Measurements from ENCODE around the gene SZRD1.

Gene SZRD1

DNA sequence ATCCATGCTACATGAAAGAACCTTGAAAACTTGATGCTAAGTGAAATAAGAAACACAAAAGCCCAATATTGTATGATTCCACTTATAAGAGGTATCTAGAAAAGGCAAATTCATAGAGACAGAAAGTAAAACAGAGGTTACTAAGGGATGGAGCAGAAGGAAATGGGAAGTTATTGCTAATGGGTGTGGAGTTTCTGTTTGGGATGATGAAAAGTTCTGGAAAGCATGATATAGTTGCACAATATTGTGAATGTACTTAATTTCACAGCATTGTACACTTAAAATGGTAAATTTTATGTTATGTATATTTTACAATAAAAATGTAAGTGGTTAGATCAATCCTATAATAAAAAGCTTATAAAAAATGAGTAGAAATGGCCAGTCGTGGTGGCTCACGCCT, 71.9 kb downstream of the SZRD1 start:
- Histone ChIP-seq H3K36me3 (peaks cover 10% of the 10 kb centered on the region), H3K27ac (no peak overlapping the region), H3K9me3 (no peaks in the 10 kb centered on the region), H3K4me3 (ENCODE audit: low read depth in 1 of 2, low read length in 1 of 2) (no peak overlapping the region), H3K27me3 (no peaks in the 10 kb centered on the region), H3K4me1 (ENCODE audit: control insufficient read depth in 1 of 2, insufficient read depth in 1 of 2, low read depth in 1 of 2, low read length in 1 of 2) (peaks cover 18 to 20% of the 10 kb centered on the region in 2 experiments)
- TF ChIP-seq, protein P1, sequence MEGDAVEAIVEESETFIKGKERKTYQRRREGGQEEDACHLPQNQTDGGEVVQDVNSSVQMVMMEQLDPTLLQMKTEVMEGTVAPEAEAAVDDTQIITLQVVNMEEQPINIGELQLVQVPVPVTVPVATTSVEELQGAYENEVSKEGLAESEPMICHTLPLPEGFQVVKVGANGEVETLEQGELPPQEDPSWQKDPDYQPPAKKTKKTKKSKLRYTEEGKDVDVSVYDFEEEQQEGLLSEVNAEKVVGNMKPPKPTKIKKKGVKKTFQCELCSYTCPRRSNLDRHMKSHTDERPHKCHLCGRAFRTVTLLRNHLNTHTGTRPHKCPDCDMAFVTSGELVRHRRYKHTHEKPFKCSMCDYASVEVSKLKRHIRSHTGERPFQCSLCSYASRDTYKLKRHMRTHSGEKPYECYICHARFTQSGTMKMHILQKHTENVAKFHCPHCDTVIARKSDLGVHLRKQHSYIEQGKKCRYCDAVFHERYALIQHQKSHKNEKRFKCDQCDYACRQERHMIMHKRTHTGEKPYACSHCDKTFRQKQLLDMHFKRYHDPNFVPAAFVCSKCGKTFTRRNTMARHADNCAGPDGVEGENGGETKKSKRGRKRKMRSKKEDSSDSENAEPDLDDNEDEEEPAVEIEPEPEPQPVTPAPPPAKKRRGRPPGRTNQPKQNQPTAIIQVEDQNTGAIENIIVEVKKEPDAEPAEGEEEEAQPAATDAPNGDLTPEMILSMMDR (IDR thresholded peaks at IDR 0.05): no peak

- Histone ChIP-seq H3K4me1 (ENCODE audit: control insufficient read depth in 1 of 2, insufficient read depth in 1 of 2, low read depth in 1 of 2, low read length in 1 of 2) (peaks cover 18 to 20% of the 10 kb centered on the region in 2 experiments), H3K27me3 (no peaks in the 10 kb centered on the region), H3K9me3 (no peaks in the 10 kb centered on the region), H3K4me3 (ENCODE audit: low read depth in 1 of 2, low read length in 1 of 2) (peak overlapping the region; percentile 70 to 92), H3K36me3 (peaks cover 22% of the 10 kb centered on the region), H3K27ac (peak overlapping the region; percentile 83)
- TF ChIP-seq, protein P1 (IDR thresholded peaks at IDR 0.05): no peak
These were observed 73.1 kb downstream of the SZRD1 start for GRCh38 chr1:16440131-16440469.

GRCh38 chr1:16440470-16441281, 73.6 kb downstream of the SZRD1 start, which contains the start of gene NECAP2:
Gene NECAP2, plus strand, starts transcription at chr1:16440724. Its CDS starts 38 bp downstream, at chr1:16440762.
- Histone ChIP-seq H3K9me3 (no peaks in the 10 kb centered on the region), H3K4me3 (ENCODE audit: low read depth in 1 of 2, low read length in 1 of 2) (peak within 1 kb of the TSS; percentile 70 to 92), H3K27me3 (no peaks in the 10 kb centered on the region), H3K4me1 (ENCODE audit: control insufficient read depth in 1 of 2, insufficient read depth in 1 of 2, low read depth in 1 of 2, low read length in 1 of 2) (peaks cover 18 to 20% of the 10 kb centered on the region in 2 experiments), H3K27ac (peak within 1 kb of the TSS; percentile 83), H3K36me3 (peaks cover 27% of the 10 kb centered on the region)
- TF ChIP-seq, protein P1 (IDR thresholded peaks at IDR 0.05): peak; percentile 85

DNA sequence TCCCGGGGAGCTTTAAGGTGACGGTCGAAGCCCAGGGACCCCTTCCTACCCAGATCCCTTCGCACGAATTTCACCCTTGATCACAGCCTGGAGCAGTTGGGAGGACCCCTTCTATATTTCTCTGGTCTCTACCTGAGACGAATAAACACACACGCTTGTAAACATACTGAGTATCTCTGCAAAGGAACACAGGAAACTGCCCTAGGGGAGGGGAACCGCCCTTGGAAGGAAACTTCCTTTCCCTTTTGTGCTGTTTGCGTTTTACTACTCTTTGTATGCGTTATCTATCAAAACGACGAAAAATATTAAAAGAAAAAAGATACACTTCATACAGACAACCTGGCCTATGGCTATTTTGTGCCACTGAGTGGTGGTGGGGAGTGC, 74.2 kb downstream of the SZRD1 start:
- H3K36me3 ChIP-seq: peaks cover 33% of the 10 kb centered on the region
- peak overlapping the region; percentile 70 to 92 for H3K4me3 ChIP-seq (ENCODE audit: low read depth in 1 of 2, low read length in 1 of 2)
- H3K9me3 ChIP-seq: no peaks in the 10 kb centered on the region
- H3K27ac ChIP-seq: peak overlapping the region; percentile 83
- H3K27me3 ChIP-seq: no peaks in the 10 kb centered on the region
- peaks cover 18 to 20% of the 10 kb centered on the region in 2 experiments for H3K4me1 ChIP-seq (ENCODE audit: control insufficient read depth in 1 of 2, insufficient read depth in 1 of 2, low read depth in 1 of 2, low read length in 1 of 2)
- TF ChIP-seq, protein P1 (IDR thresholded peaks at IDR 0.05): no peak

DNA sequence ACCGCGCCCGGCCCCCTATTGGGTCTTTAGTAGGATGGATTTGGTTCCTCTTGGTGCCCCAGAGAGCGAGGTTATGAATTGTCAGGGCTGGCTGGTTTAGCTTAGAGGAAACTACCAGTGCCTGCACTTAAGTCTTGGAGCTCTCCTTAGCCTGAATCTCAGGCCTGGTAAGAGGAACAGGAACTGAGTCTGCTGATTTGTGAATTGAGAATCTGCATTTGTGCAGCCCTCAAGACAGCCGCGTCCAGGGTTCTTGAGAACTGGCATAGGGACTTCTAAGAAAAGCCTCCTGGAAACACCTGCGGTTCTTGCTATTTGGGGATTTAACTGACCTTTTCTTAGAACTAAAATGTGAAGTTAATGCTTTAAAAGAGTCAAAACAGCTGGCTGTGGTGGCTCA, 75.2 kb downstream of the SZRD1 start:
- TF ChIP-seq, protein P1 (IDR thresholded peaks at IDR 0.05): no peak
- H3K27me3 ChIP-seq: no peaks in the 10 kb centered on the region
- peaks cover 18 to 20% of the 10 kb centered on the region in 2 experiments for H3K4me1 ChIP-seq (ENCODE audit: control insufficient read depth in 1 of 2, insufficient read depth in 1 of 2, low read depth in 1 of 2, low read length in 1 of 2)
- H3K4me3 ChIP-seq (ENCODE audit: low read depth in 1 of 2, low read length in 1 of 2): no peak overlapping the region
- H3K9me3 ChIP-seq: no peaks in the 10 kb centered on the region
- no peak overlapping the region for H3K27ac ChIP-seq
- H3K36me3 ChIP-seq: peaks cover 43% of the 10 kb centered on the region
